ENCODE data around the gene NUP133.

- TF ChIP-seq CTCF (IDR thresholded peaks at IDR 0.05) (no peak), POLR2A (IDR thresholded peaks at IDR 0.05) (no peak)
Observed at GRCh38 chr1:229531326-229531725, 23.2 kb upstream of the NUP133 start.

Measured in vagina (tissue), 2 donors.